ENCODE measurements around the gene USP48. TPM values are rescaled to one million over a fixed set of nuclear protein-coding genes. Genes with fewer than 3 reads are reported as not detected.

USP48 gene
- total RNA-seq, 1 donor from 2014 or later: 86.5 TPM

GRCh38 chr1:21643624-21644023, 139.3 kb downstream of the USP48 start:
- H3K4me1 Mint-ChIP-seq: peaks cover 6% of the 10 kb centered on the region
- no peak for TF ChIP-seq CTCF (IDR thresholded peaks at IDR 0.05; ENCODE audit: unreplicated experiment)
- H3K9me3 Mint-ChIP-seq: no peaks in the 10 kb centered on the region
- DNase-seq (ENCODE audit: low spot score in 2 of 2, unreplicated experiment in 2 of 2): no peak
- peaks cover 20% of the 10 kb centered on the region for H3K27me3 Mint-ChIP-seq (ENCODE audit: low read depth)
- no peak overlapping the region for H3K27ac Mint-ChIP-seq
- H3K36me3 Mint-ChIP-seq: no peaks in the 10 kb centered on the region
- H3K4me3 Mint-ChIP-seq: no peak overlapping the region

- H3K9me3 Mint-ChIP-seq: no peaks in the 10 kb centered on the region
- H3K36me3 Mint-ChIP-seq: no peaks in the 10 kb centered on the region
- no peak overlapping the region for H3K4me3 Mint-ChIP-seq
- peaks cover 18% of the 10 kb centered on the region for H3K27me3 Mint-ChIP-seq (ENCODE audit: low read depth)
- no peak for TF ChIP-seq CTCF (IDR thresholded peaks at IDR 0.05; ENCODE audit: unreplicated experiment)
- DNase-seq (ENCODE audit: low spot score in 2 of 2, unreplicated experiment in 2 of 2): no peak
- H3K27ac Mint-ChIP-seq: no peak overlapping the region
- H3K4me1 Mint-ChIP-seq: peaks cover 7% of the 10 kb centered on the region
These were observed 140.8 kb downstream of the USP48 start for GRCh38 chr1:21641967-21642739.

- Mint-ChIP-seq H3K4me3 (no peak overlapping the region), H3K36me3 (no peaks in the 10 kb centered on the region), H3K27ac (no peak overlapping the region), H3K9me3 (no peaks in the 10 kb centered on the region), H3K27me3 (ENCODE audit: low read depth) (peaks cover 18% of the 10 kb centered on the region), H3K4me1 (peaks cover 7% of the 10 kb centered on the region)
- TF ChIP-seq CTCF (IDR thresholded peaks at IDR 0.05; ENCODE audit: unreplicated experiment): no peak
- no peak for DNase-seq (ENCODE audit: low spot score in 2 of 2, unreplicated experiment in 2 of 2)
These were observed 141.4 kb downstream of the USP48 start for GRCh38 chr1:21641537-21641936.

GRCh38 chr1:21641076-21641475, 141.9 kb downstream of the USP48 start:
- Mint-ChIP-seq H3K36me3 (no peaks in the 10 kb centered on the region), H3K4me1 (peaks cover 7% of the 10 kb centered on the region), H3K9me3 (no peaks in the 10 kb centered on the region), H3K27ac (no peak overlapping the region), H3K27me3 (ENCODE audit: low read depth) (peaks cover 18% of the 10 kb centered on the region), H3K4me3 (no peak overlapping the region)
- DNase-seq (ENCODE audit: low spot score in 2 of 2, unreplicated experiment in 2 of 2): no peak
- no peak for TF ChIP-seq CTCF (IDR thresholded peaks at IDR 0.05; ENCODE audit: unreplicated experiment)

- H3K27me3 Mint-ChIP-seq (ENCODE audit: low read depth): peaks cover 18% of the 10 kb centered on the region
- no peaks in the 10 kb centered on the region for H3K9me3 Mint-ChIP-seq
- no peaks in the 10 kb centered on the region for H3K36me3 Mint-ChIP-seq
- DNase-seq (ENCODE audit: low spot score in 2 of 2, unreplicated experiment in 2 of 2): no peak
- peaks cover 7% of the 10 kb centered on the region for H3K4me1 Mint-ChIP-seq
- TF ChIP-seq CTCF (IDR thresholded peaks at IDR 0.05; ENCODE audit: unreplicated experiment): no peak
- H3K4me3 Mint-ChIP-seq: no peak overlapping the region
- H3K27ac Mint-ChIP-seq: no peak overlapping the region
These were observed 142.3 kb downstream of the USP48 start for GRCh38 chr1:21640653-21641052.

Data from mesothelial cell of epicardium (in vitro differentiated cells).